Small intestine (tissue), 4 donors: ENCODE measurements around the gene MCF2L2. TPM values are rescaled to one million over a fixed set of nuclear protein-coding genes. Genes with fewer than 3 reads are reported as not detected.

Source experiments
- polyA plus RNA-seq, 4 donors: library from polyadenylated mRNA; stranded (reverse) in 3 of 4; unstranded in 1 of 4; fragments of 200-250 nt in 3 of 4; fragments of 120-200 nt in 1 of 4; gene quantifications; one replicate each; pipeline versions ENCODE4 v1.2.1 to v1.2.3, GENCODE V29; 2013
- donor health status: healthy with polysubstance abuse.
- donor health status: Bipolar disorder and iron deficiency.
- donor health status: healthy.

Gene MCF2L2
- polyA plus RNA-seq, 4 donors: 1.1 to 1.3 (median 1.2) TPM; not detected in 1

Other genes starting within 250 kb of the MCF2L2 start
- 10 to 100 TPM; 23.4 to 67.1 (median 45.3) TPM for gene B3GNT5, start 175.4 kb downstream of the MCF2L2 start, polyA plus RNA-seq
- 1 to 10 TPM in 3 of 4 donors, under 1 TPM in 1; 0.22 to 2.0 (median 1.5) TPM for gene KLHL6, start 127.1 kb upstream of the MCF2L2 start, polyA plus RNA-seq
- 10 to 100 TPM in 3 of 4 donors, 1 to 10 TPM in 1; 8.1 to 41.4 (median 12.4) TPM for gene KLHL24, start 207.0 kb upstream of the MCF2L2 start, polyA plus RNA-seq